Neural progenitor cell (in vitro differentiated cells): ENCODE results near the gene FBXL13. TPM values are rescaled to one million over a fixed set of nuclear protein-coding genes. Genes with fewer than 3 reads are reported as not detected.
A peak's percentile ranks its signal among the peaks of the same experiment; 100 is the strongest.
"Not testable (repeated sequence)": the region's sequence is repeated elsewhere in the genome, so short reads cannot be mapped to it uniquely, and the experiment has no call there.

Experiments
- DNase-seq: peaks from one replicate; pipeline ENCODE4 v3.0.0-alpha.2; 2016; ENCODE audit warnings: low spot score
- H2AFZ ChIP-seq: fragments of 200-600 bp; sonication (generic); replicated peaks from 2 replicates; pipeline ENCODE4 v1.6.1; 2016; ENCODE audit warnings: antibody characterized with exemption
- H3F3A ChIP-seq: fragments of 200-600 bp; sonication (generic); 2 replicates; pipeline ENCODE4 v1.6.1; 2016; ENCODE audit warnings: antibody characterized with exemption, low read depth
- H3K27ac ChIP-seq: fragments of 200-600 bp; sonication (generic); 2 replicates; pipeline ENCODE4 v1.5.1; 2016; ENCODE audit warnings: mild to moderate bottlenecking
- H3K27me3 ChIP-seq: fragments of 200-600 bp; sonication (generic); 2 replicates; pipeline ENCODE4 v1.6.1; 2016; ENCODE audit warnings: mild to moderate bottlenecking, moderate library complexity
- H3K36me3 ChIP-seq: fragments of 200-600 bp; sonication (generic); 2 replicates; pipeline ENCODE4 v1.5.1; 2016
- H3K4me1 ChIP-seq: fragments of 200-600 bp; sonication (generic); 2 replicates; pipeline ENCODE4 v1.6.1; 2016; ENCODE audit warnings: mixed run types
- H3K4me2 ChIP-seq: fragments of 200-600 bp; sonication (generic); 2 replicates; pipeline ENCODE4 v1.6.1; 2016
- H3K4me3 ChIP-seq: fragments of 200-600 bp; sonication (generic); 2 replicates; pipeline ENCODE4 v1.5.1; 2016
- H3K79me2 ChIP-seq: fragments of 200-600 bp; sonication (generic); 2 replicates; pipeline ENCODE4 v1.6.1; 2016; ENCODE audit warnings: low read depth
- H3K9ac ChIP-seq: fragments of 200-600 bp; sonication (generic); 2 replicates; pipeline ENCODE4 v1.6.1; 2016
- H3K9me3 ChIP-seq: fragments of 200-600 bp; sonication (generic); 2 replicates; pipeline ENCODE4 v1.5.1; 2016; ENCODE audit warnings: low read depth
- H4K20me1 ChIP-seq: fragments of 200-600 bp; sonication (generic); 2 replicates; pipeline ENCODE4 v1.6.1; 2016; ENCODE audit warnings: low read depth
- H3K27ac Mint-ChIP-seq: 3 replicates; pipeline ENCODE4 v1.8.0; 2021; ENCODE audit warnings: mixed read lengths
- H3K27me3 Mint-ChIP-seq: 2 replicates; pipeline ENCODE4 v1.8.0; 2022; ENCODE audit warnings: low read depth, mild to moderate bottlenecking, inconsistent platforms, moderate library complexity, mixed read lengths; ENCODE audit not compliant: insufficient read depth
- H3K36me3 Mint-ChIP-seq: 3 replicates; pipeline ENCODE4 v1.8.0; 2021; ENCODE audit warnings: mixed read lengths
- H3K4me1 Mint-ChIP-seq: 3 replicates; pipeline ENCODE4 v1.8.0; 2021; ENCODE audit warnings: mixed read lengths
- H3K4me3 Mint-ChIP-seq: 3 replicates; pipeline ENCODE4 v1.8.0; 2021; ENCODE audit warnings: mild to moderate bottlenecking, moderate library complexity, mixed read lengths
- H3K9me3 Mint-ChIP-seq: 3 replicates; pipeline ENCODE4 v1.8.0; 2020; ENCODE audit warnings: mixed read lengths
- EZH2 ChIP-seq: fragments of 200-600 bp; sonication (generic); IDR thresholded peaks from 2 replicates; pipeline ENCODE4 v1.6.1; 2017; ENCODE audit warnings: antibody characterized with exemption, mild to moderate bottlenecking, moderate library complexity
- EZH2phosphoT487 ChIP-seq: fragments of 200-600 bp; sonication (generic); IDR thresholded peaks from 2 replicates; pipeline ENCODE4 v1.6.1; 2017; ENCODE audit warnings: antibody characterized with exemption
- total RNA-seq: library from RNA; depleted of rRNA; stranded (reverse); fragments of >200 nt; gene quantifications from 2 replicates; pipeline ENCODE4 v1.2.3, GENCODE V29; 2015; ENCODE audit warnings: low replicate concordance
- TF ChIP-seq, protein P1 (sequence below): fragments of 200-600 bp; sonication (generic); IDR thresholded peaks from 2 replicates; pipeline ENCODE4 v1.5.1; 2017; ENCODE audit warnings: antibody characterized with exemption, mild to moderate bottlenecking

Gene FBXL13
- total RNA-seq, 1 donor from 2014 or later: 8.2 TPM

- no peak for TF ChIP-seq EZH2phosphoT487
- TF ChIP-seq, protein P1, sequence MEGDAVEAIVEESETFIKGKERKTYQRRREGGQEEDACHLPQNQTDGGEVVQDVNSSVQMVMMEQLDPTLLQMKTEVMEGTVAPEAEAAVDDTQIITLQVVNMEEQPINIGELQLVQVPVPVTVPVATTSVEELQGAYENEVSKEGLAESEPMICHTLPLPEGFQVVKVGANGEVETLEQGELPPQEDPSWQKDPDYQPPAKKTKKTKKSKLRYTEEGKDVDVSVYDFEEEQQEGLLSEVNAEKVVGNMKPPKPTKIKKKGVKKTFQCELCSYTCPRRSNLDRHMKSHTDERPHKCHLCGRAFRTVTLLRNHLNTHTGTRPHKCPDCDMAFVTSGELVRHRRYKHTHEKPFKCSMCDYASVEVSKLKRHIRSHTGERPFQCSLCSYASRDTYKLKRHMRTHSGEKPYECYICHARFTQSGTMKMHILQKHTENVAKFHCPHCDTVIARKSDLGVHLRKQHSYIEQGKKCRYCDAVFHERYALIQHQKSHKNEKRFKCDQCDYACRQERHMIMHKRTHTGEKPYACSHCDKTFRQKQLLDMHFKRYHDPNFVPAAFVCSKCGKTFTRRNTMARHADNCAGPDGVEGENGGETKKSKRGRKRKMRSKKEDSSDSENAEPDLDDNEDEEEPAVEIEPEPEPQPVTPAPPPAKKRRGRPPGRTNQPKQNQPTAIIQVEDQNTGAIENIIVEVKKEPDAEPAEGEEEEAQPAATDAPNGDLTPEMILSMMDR: peak; percentile 50
- no peaks in the 10 kb centered on the region for H3K4me1 ChIP-seq
- H3K36me3 ChIP-seq: no peaks in the 10 kb centered on the region
- H3K27ac ChIP-seq: no peak overlapping the region
- Mint-ChIP-seq H3K4me3 (no peak overlapping the region), H3K9me3 (peaks cover 4% of the 10 kb centered on the region), H3K27ac (no peak overlapping the region), H3K27me3 (peaks cover 2% of the 10 kb centered on the region), H3K4me1 (no peaks in the 10 kb centered on the region), H3K36me3 (no peaks in the 10 kb centered on the region)
- no peaks in the 10 kb centered on the region for H3K79me2 ChIP-seq
- H4K20me1 ChIP-seq: no peaks in the 10 kb centered on the region
- H3K4me3 ChIP-seq: no peak overlapping the region
- no peaks in the 10 kb centered on the region for H3K9me3 ChIP-seq
- H2AFZ ChIP-seq: no peak overlapping the region
- no peak overlapping the region for H3K9ac ChIP-seq
- no peak overlapping the region for H3K4me2 ChIP-seq
- DNase-seq: peak; percentile 66
- no peaks in the 10 kb centered on the region for H3F3A ChIP-seq
- no peaks in the 10 kb centered on the region for H3K27me3 ChIP-seq
Observed at GRCh38 chr7:103065667-103066066, 8.9 kb downstream of the FBXL13 start.

GRCh38 chr7:103063895-103064294, 10.7 kb downstream of the FBXL13 start:
- no peak for TF ChIP-seq EZH2phosphoT487
- TF ChIP-seq, protein P1: no peak
- no peak for TF ChIP-seq EZH2
- Histone ChIP-seq H3K36me3 (no peaks in the 10 kb centered on the region), H3K4me2 (no peak overlapping the region), H2AFZ (no peak overlapping the region), H3K9ac (no peak overlapping the region), H3K9me3 (no peaks in the 10 kb centered on the region), H3K27me3 (no peaks in the 10 kb centered on the region), H3K79me2 (no peaks in the 10 kb centered on the region), H3F3A (no peaks in the 10 kb centered on the region), H3K27ac (no peak overlapping the region), H3K4me1 (no peaks in the 10 kb centered on the region), H4K20me1 (no peaks in the 10 kb centered on the region), H3K4me3 (no peak overlapping the region)
- no peak for DNase-seq
- Mint-ChIP-seq H3K27ac (no peak overlapping the region), H3K4me1 (no peaks in the 10 kb centered on the region), H3K4me3 (no peak overlapping the region), H3K27me3 (peaks cover 2% of the 10 kb centered on the region), H3K9me3 (peaks cover 4% of the 10 kb centered on the region), H3K36me3 (no peaks in the 10 kb centered on the region)

DNA sequence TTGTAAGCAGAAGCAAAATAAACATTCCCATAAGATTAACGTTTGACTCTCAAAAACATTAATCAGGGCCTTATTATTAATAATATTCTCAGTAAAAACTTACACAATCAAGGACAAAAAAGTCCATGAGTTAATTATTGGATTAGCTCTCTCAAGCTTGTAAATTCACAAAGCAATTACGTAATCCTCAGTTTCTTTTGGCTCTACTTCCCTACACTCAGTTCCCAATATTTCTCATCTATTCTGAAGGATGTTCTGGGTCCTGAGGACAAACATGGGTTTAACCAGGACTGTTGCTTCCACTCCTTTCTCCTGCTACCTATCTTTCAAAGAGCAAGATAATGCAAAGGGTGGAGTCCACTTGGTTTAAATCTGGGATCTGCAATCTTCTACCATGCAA, 15.1 kb downstream of the FBXL13 start:
- Mint-ChIP-seq H3K4me1 (no peaks in the 10 kb centered on the region), H3K4me3 (no peak overlapping the region), H3K9me3 (no peaks in the 10 kb centered on the region), H3K27ac (no peak overlapping the region), H3K27me3 (no peaks in the 10 kb centered on the region), H3K36me3 (no peaks in the 10 kb centered on the region)
- H3K36me3 ChIP-seq: no peaks in the 10 kb centered on the region
- no peaks in the 10 kb centered on the region for H3K27me3 ChIP-seq
- no peak overlapping the region for H3K9ac ChIP-seq
- no peaks in the 10 kb centered on the region for H4K20me1 ChIP-seq
- no peak overlapping the region for H2AFZ ChIP-seq
- no peak for DNase-seq
- no peaks in the 10 kb centered on the region for H3K79me2 ChIP-seq
- no peaks in the 10 kb centered on the region for H3F3A ChIP-seq
- H3K4me1 ChIP-seq: peaks cover 5% of the 10 kb centered on the region
- H3K4me3 ChIP-seq: no peak overlapping the region
- H3K4me2 ChIP-seq: no peak overlapping the region
- TF ChIP-seq EZH2 (no peak), EZH2phosphoT487 (no peak)
- TF ChIP-seq, protein P1: no peak
- H3K27ac ChIP-seq: no peak overlapping the region
- no peaks in the 10 kb centered on the region for H3K9me3 ChIP-seq

GRCh38 chr7:103058122-103058521, 16.5 kb downstream of the FBXL13 start:
- H2AFZ ChIP-seq: peak overlapping the region; percentile 37
- Mint-ChIP-seq H3K27ac (no peak overlapping the region), H3K9me3 (no peaks in the 10 kb centered on the region), H3K27me3 (no peaks in the 10 kb centered on the region), H3K4me3 (no peak overlapping the region), H3K4me1 (no peaks in the 10 kb centered on the region), H3K36me3 (peaks cover 6% of the 10 kb centered on the region)
- H3K4me1 ChIP-seq: peaks cover 5% of the 10 kb centered on the region
- no peak overlapping the region for H3K9ac ChIP-seq
- no peak overlapping the region for H3K4me3 ChIP-seq
- H3K36me3 ChIP-seq: no peaks in the 10 kb centered on the region
- no peaks in the 10 kb centered on the region for H4K20me1 ChIP-seq
- H3K27ac ChIP-seq: no peak overlapping the region
- H3K9me3 ChIP-seq: no peaks in the 10 kb centered on the region
- H3K4me2 ChIP-seq: no peak overlapping the region
- DNase-seq: no peak
- no peaks in the 10 kb centered on the region for H3K79me2 ChIP-seq
- TF ChIP-seq, protein P1: no peak
- TF ChIP-seq EZH2 (no peak), EZH2phosphoT487 (no peak)
- H3K27me3 ChIP-seq: no peaks in the 10 kb centered on the region
- no peaks in the 10 kb centered on the region for H3F3A ChIP-seq

- H3K36me3 ChIP-seq, H3K9ac ChIP-seq, H3K4me2 ChIP-seq, H2AFZ ChIP-seq, H3K9me3 ChIP-seq, H3K9me3 Mint-ChIP-seq, DNase-seq, H3K4me1 ChIP-seq, H4K20me1 ChIP-seq, H3K27ac ChIP-seq, H3K4me1 Mint-ChIP-seq, H3K27me3 Mint-ChIP-seq, H3K4me3 Mint-ChIP-seq, H3K27me3 ChIP-seq, H3K79me2 ChIP-seq, H3K27ac Mint-ChIP-seq, H3K4me3 ChIP-seq, H3K36me3 Mint-ChIP-seq, H3F3A ChIP-seq: not testable (repeated sequence)
Observed at GRCh38 chr7:103056006-103056405, 18.6 kb downstream of the FBXL13 start.
